Omental fat pad (tissue), 4 donors: ENCODE measurements around the gene PALB2. TPM values are rescaled to one million over a fixed set of nuclear protein-coding genes. Genes with fewer than 3 reads are reported as not detected.
"Not testable (repeated sequence)": the region's sequence is repeated elsewhere in the genome, so short reads cannot be mapped to it uniquely, and the experiment has no call there.

Source experiments
- ATAC-seq: fragments of 150-250 bp; one replicate; pipeline ENCODE4 v1.9.1; 2016; ENCODE audit warnings: mild to moderate bottlenecking, moderate library complexity; ENCODE audit not compliant: low FRiP score
- DNase-seq: peaks from one replicate; pipeline ENCODE4 v3.0.0-alpha.2; 2019; ENCODE audit warnings: low spot score
- total RNA-seq, 4 donors: library from RNA; depleted of rRNA; stranded (reverse); fragments of >200 nt; gene quantifications; one replicate each; pipeline ENCODE4 v1.1.0, GENCODE V29; 2016
- TF ChIP-seq, protein P1 (sequence below), 3 donors: fragments of 450-650 bp; IDR thresholded peaks; one replicate each; pipeline ENCODE4 v1.5.1; 2016 to 2017; ENCODE audit warnings: antibody characterized with exemption in 3 of 3, mild to moderate bottlenecking in 3 of 3, moderate library complexity in 2 of 3

The PALB2 gene
- total RNA-seq, 4 donors from 2014 or later = 6.3 to 13.8 (median 11.9) TPM

DNA sequence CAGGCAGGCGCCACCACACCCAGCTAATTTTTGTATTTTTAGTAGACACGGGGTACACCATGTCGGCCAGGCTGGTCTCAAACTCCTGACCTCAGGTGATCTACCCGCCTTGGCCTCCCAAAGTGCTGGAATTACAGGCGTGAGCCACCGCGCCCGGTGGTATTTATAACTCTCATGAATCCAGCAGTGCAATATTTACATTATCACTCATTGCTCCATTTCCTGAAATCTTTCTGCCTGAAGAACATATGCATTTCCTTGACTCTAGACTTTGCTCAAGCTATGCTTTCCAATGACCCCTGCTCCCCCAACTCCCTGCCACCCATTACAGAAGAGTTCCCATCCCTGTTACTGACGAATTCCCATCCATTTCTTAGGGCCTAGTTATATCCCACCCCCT is 25.3 kb downstream of the PALB2 start:
- ATAC-seq = no peak
- DNase-seq = no peak
- TF ChIP-seq, protein P1, sequence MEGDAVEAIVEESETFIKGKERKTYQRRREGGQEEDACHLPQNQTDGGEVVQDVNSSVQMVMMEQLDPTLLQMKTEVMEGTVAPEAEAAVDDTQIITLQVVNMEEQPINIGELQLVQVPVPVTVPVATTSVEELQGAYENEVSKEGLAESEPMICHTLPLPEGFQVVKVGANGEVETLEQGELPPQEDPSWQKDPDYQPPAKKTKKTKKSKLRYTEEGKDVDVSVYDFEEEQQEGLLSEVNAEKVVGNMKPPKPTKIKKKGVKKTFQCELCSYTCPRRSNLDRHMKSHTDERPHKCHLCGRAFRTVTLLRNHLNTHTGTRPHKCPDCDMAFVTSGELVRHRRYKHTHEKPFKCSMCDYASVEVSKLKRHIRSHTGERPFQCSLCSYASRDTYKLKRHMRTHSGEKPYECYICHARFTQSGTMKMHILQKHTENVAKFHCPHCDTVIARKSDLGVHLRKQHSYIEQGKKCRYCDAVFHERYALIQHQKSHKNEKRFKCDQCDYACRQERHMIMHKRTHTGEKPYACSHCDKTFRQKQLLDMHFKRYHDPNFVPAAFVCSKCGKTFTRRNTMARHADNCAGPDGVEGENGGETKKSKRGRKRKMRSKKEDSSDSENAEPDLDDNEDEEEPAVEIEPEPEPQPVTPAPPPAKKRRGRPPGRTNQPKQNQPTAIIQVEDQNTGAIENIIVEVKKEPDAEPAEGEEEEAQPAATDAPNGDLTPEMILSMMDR (IDR thresholded peaks at IDR 0.05) = no peak

DNA sequence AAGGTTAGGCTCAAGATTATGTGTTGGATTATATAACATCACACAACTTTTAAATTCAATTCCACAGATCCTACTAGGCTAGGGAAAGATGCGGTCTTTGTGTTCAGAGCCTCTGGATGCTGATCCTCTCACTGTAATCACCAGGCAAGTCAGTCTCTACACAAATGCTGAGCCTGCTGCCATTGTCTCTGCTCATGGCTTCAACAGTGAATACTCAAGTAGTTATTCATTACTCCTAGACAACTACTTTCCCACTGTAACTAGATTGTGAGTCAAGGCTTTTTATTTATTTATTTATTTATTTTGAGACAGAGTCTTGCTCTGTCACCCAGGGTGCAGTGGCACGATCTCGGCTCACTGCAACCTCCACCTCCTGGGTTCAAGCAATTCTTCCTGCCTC is 29.2 kb downstream of the PALB2 start:
- DNase-seq = no peak
- ATAC-seq = no peak
- TF ChIP-seq, protein P1 (IDR thresholded peaks at IDR 0.05) = no peak

DNA sequence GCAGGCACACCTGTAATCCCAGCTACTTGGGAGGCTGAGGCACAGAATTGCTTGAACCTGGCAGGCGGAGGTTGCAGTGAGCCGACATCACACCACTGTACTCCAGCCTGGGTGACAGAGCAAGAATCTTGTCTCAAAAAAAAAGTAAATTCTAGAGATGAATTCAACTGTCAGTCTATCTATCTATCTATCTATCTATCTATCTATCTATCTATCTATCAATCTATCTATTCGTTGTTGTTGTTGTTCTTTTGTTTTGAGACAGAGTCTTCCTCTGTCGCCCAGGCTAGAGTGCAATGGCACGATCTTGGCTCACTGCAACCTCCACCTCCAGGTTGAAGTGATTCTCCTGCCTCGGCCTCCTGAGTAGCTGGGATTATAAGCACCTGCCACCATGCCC is 30.2 kb downstream of the PALB2 start:
- DNase-seq, ATAC-seq: not testable (repeated sequence)

DNA sequence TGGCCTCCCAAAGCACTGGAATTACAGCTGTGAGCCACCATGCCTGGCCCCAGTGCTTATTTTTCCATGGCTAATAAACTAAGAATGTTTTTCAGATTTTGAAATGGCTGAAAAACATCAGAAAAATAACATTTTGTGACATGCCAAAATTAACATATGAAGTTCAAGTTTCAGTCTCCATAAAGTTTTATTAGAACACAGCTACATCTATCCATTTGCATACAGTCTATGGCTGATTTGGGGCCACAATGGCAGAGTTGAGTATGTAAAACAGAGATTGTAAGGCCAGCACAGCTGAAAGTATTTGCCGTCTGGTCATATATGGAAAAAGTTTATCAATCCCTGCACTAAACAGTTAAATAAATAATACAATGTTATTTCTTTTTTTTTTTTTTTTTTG is 31.2 kb downstream of the PALB2 start:
- TF ChIP-seq, protein P1 (IDR thresholded peaks at IDR 0.05) = no peak
- ATAC-seq = no peak
- no peak for DNase-seq

DNA sequence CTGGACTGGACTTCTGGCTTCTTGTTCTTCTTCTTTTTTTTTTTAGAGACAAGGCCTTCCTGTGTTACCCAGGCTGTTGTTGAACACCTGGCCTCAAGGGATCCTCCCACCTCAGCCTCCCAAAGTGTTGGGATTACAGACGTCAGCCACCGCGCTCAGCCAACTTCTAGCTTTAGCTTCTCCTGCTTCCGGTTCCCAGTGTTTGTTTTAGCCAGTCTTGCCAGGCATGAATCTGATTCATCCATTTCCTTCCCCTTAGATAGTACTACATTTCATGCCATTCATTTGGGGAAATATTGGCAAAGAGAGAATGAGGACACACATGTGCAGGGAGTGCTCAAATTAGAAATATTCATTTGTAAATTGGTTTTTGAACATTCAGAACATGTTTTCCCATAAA is 32.9 kb downstream of the PALB2 start:
- ATAC-seq (no peak), DNase-seq (no peak)
- TF ChIP-seq, protein P1 (IDR thresholded peaks at IDR 0.05) = no peak

DNA sequence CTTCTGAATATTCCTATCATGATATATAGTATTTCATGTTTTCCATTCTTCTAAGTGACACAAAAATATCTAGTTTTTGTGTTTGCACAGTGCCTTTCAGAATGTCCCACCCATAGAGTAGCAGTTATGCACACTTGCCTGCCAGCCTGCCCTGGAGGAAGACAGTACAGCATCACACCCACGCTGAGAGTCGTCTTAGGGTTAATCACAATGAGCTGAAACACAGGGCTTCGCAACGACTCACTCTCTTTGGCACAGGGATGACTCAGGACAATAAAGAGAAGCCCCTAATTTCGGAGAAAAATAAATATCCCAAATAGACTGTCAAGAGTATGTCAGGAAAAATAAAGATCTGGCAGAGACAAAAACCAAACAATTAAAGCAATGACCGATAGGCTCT is 33.4 kb downstream of the PALB2 start:
- ATAC-seq (no peak), DNase-seq (no peak)
- TF ChIP-seq, protein P1 (IDR thresholded peaks at IDR 0.05) = no peak

DNA sequence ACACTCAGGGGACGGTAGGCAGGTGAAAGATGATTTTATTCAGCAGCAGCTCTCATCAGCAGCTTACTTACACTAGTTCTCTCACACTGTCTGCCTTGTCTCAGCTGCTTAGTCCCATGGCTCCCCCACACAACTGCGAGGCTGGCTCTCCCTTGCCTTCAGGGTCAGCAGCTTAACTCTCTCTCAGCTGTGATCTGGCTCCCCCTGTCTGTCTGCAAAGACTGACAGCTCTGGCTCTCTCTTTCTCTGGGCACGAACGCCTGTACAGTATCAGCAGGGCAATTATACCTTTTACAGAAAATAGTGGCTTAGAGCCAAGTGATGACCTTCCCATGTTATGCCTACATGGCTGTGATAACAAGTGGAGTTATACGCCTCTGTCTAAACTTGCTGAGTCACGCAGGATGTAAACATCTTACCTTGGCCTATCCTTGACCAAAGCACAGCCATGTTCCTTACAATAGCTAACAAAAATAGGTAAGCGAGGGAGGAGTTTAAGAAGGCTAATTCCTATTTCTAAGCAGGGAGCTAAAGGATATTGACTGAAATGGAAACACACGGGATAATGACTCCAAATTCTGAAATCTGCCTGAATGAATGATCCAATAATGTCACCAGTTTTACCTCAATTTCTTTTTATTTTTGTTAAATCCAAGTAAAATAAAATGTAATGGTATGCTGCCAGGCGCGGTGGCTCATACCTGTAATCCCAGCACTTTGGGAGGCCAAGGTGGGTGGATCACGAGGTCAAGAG is 43.9 kb downstream of the PALB2 start:
- TF ChIP-seq, protein P1 (IDR thresholded peaks at IDR 0.05) = no peak
- no peak for DNase-seq
- ATAC-seq = no peak
